Activated naive CD8-positive, alpha-beta T cell treated with anti-CD3 and anti-CD28 coated beads, Interleukin-2, amount 50 U/mL, for 24 hours (primary cell): ENCODE results near the gene ECE2.
"Not testable (repeated sequence)": the region's sequence is repeated elsewhere in the genome, so short reads cannot be mapped to it uniquely, and the experiment has no call there.

Experiments used
- ATAC-seq: fragments of 150-1000 bp; cut with Tn5 transposase; one replicate; pipeline ENCODE4 v1.10.0; 2021
- DNase-seq: peaks from one replicate; pipeline ENCODE4 v3.0.0; 2021
- H3K27ac Mint-ChIP-seq: one replicate; pipeline ENCODE4 v1.8.0; 2021; ENCODE audit warnings: mild to moderate bottlenecking, mixed read lengths
- H3K27me3 Mint-ChIP-seq: one replicate; pipeline ENCODE4 v1.8.0; 2021; ENCODE audit warnings: mixed read lengths
- H3K36me3 Mint-ChIP-seq: one replicate; pipeline ENCODE4 v1.8.0; 2021; ENCODE audit warnings: low read depth, mixed read lengths
- H3K4me1 Mint-ChIP-seq: one replicate; pipeline ENCODE4 v1.8.0; 2021; ENCODE audit warnings: mixed read lengths
- H3K4me3 Mint-ChIP-seq: one replicate; pipeline ENCODE4 v1.8.0; 2021; ENCODE audit warnings: mild to moderate bottlenecking, moderate library complexity, mixed read lengths
- H3K9me3 Mint-ChIP-seq: one replicate; pipeline ENCODE4 v1.8.0; 2021; ENCODE audit warnings: mixed read lengths

The ECE2 gene

DNA sequence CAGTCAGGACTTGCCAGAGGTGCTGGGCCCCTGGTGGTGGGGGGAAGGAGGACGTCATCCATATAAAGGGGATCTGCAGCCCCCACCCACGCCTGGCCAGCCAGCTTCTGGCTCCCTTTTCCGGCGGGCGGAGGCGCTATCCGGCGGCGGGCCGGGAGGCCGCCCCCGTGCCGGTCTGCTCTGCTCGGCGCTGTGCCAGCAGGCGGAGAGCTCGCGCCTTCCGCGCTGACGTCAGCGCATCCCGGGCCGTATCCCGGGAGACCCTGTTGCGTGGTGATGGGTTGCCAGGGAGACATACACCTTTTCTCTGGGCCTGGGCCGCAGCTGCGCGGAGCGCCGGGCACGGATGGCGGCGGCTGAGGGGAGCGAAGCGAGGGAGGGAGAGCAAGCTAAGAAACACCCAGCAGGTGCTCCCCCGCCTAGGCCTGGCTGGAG, 62.7 kb downstream of the ECE2 start:
- no peaks in the 10 kb centered on the region for H3K9me3 Mint-ChIP-seq
- H3K4me3 Mint-ChIP-seq = no peak overlapping the region
- no peak for DNase-seq
- no peak for ATAC-seq
- no peaks in the 10 kb centered on the region for H3K27me3 Mint-ChIP-seq
- H3K36me3 Mint-ChIP-seq = peaks cover 20% of the 10 kb centered on the region
- H3K27ac Mint-ChIP-seq = no peak overlapping the region
- H3K4me1 Mint-ChIP-seq = peaks cover 38% of the 10 kb centered on the region

DNA sequence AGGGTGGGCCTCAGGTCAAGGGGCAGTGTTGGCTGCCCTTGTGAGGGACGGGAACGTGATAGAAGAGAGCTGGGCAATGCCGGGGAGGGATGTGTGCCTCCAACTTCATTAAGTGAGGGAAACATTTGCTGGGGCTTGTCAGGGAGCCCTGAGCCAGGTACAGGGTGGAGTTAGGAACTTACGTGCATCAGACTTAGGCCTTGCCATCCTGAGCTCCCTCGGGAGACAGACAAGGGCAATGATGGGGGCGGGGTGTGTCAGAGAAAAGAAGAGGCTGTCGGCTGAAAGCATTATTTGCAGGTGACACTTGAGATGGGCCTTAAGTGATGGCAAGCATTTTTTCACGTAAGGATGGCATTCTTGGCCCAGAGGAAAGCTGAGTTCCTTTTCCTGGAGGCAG, 63.2 kb downstream of the ECE2 start:
- H3K9me3 Mint-ChIP-seq = no peaks in the 10 kb centered on the region
- no peak overlapping the region for H3K4me3 Mint-ChIP-seq
- ATAC-seq (no peak), DNase-seq (no peak)
- peaks cover 33% of the 10 kb centered on the region for H3K4me1 Mint-ChIP-seq
- H3K36me3 Mint-ChIP-seq = peaks cover 15% of the 10 kb centered on the region
- no peak overlapping the region for H3K27ac Mint-ChIP-seq
- H3K27me3 Mint-ChIP-seq = no peaks in the 10 kb centered on the region

DNA sequence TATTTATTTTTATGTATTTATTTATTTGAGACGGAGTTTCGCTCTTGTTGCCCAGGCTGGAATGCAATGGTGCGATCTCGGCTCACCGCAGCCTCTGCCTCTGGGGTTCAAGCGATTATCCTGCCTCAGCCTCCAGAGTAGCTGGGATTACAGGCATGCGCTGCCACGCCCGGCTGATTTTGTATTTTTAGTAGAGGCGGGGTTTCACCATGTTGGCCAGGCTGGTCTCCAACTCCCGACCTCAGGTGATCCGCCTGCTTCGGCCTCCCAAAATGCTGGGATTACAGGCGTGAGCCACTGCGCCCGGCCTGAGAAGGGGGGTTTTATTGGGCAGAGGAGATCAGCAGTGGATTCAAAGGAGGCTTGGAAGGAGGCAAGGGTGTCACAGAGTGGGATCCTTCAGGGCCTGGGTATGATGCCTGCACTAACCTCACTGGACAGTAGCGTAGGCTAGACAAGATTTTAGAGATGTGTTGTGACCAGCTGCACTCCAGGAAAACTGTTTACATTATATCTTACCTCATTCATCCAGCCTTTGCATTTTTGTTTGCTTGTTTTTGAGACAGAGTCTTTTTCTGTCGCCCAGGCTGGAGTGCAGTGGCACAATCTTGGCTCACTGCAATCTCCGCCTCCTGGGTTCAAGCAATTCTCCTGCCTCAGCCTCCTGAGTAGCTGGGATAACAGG, 63.8 kb downstream of the ECE2 start:
- not testable (repeated sequence) for ATAC-seq, H3K27ac Mint-ChIP-seq, DNase-seq, H3K27me3 Mint-ChIP-seq, H3K9me3 Mint-ChIP-seq, H3K4me3 Mint-ChIP-seq
- Mint-ChIP-seq H3K36me3 (peaks cover 11% of the 10 kb centered on the region), H3K4me1 (peaks cover 28% of the 10 kb centered on the region)

DNA sequence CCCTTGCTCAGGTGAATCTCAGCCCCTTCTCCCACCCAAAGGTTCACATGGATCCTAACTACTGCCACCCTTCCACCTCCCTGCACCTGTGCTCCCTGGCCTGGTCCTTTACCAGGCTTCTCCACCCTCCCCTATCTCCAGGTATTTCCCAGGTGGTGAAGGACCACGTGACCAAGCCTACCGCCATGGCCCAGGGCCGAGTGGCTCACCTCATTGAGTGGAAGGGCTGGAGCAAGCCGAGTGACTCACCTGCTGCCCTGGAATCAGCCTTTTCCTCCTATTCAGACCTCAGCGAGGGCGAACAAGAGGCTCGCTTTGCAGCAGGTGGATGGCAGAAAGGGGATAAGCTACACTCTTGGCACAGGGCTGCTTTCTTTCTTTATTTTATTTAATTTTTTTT, 66.1 kb downstream of the ECE2 start:
- peaks cover 12% of the 10 kb centered on the region for H3K4me1 Mint-ChIP-seq
- no peak overlapping the region for H3K27ac Mint-ChIP-seq
- no peak for DNase-seq

More for the DNA sequence above, 66.1 kb downstream of the ECE2 start:
- H3K9me3 Mint-ChIP-seq = no peaks in the 10 kb centered on the region
- H3K36me3 Mint-ChIP-seq = peaks cover 5% of the 10 kb centered on the region
- no peak overlapping the region for H3K4me3 Mint-ChIP-seq
- no peak for ATAC-seq
- no peaks in the 10 kb centered on the region for H3K27me3 Mint-ChIP-seq
